Coronary artery (tissue), 2 donors: ENCODE results near the gene MOCOS.
"Not testable (repeated sequence)": the region's sequence is repeated elsewhere in the genome, so short reads cannot be mapped to it uniquely, and the experiment has no call there.

Experiments used
- DNase-seq: peaks from one replicate; pipeline ENCODE4 v3.0.0-alpha.2; 2017; ENCODE audit warnings: low spot score
- H3K27ac ChIP-seq, 2 donors: fragments of 200-600 bp; sonication (generic); one replicate each; pipeline ENCODE4 v1.5.1; 2016 to 2019
- H3K4me3 ChIP-seq: fragments of 200-600 bp; sonication (generic); 2 replicates; pipeline ENCODE4 v1.5.1; 2016; ENCODE audit warnings: mild to moderate bottlenecking, moderate library complexity
- CTCF ChIP-seq: fragments of 200-600 bp; sonication (generic); IDR thresholded peaks from one replicate; pipeline ENCODE4 v1.5.1; 2019; ENCODE audit warnings: antibody characterized with exemption

MOCOS gene

GRCh38 chr18:36160959-36161371 is 26.3 kb upstream of the MOCOS start:
- no peak for TF ChIP-seq CTCF
- Histone ChIP-seq H3K27ac (no peak overlapping the region), H3K4me3 (no peak overlapping the region)
- no peak for DNase-seq

- no peak for DNase-seq
- H3K27ac ChIP-seq = no peak overlapping the region
- no peak overlapping the region for H3K4me3 ChIP-seq
- TF ChIP-seq CTCF = no peak
Measured at GRCh38 chr18:36162981-36163380, 24.3 kb upstream of the MOCOS start.

- no peak for DNase-seq
- H3K27ac ChIP-seq = no peak overlapping the region
- TF ChIP-seq CTCF = no peak
- H3K4me3 ChIP-seq = no peak overlapping the region
Measured at GRCh38 chr18:36167692-36168218, 19.5 kb upstream of the MOCOS start.

GRCh38 chr18:36168296-36168695 is 19.0 kb upstream of the MOCOS start:
- DNase-seq, H3K27ac ChIP-seq, H3K4me3 ChIP-seq: not testable (repeated sequence)

GRCh38 chr18:36169938-36170337 is 17.4 kb upstream of the MOCOS start:
- TF ChIP-seq CTCF = no peak
- Histone ChIP-seq H3K4me3 (no peak overlapping the region), H3K27ac (no peak overlapping the region)
- DNase-seq = no peak

- no peak for DNase-seq
- Histone ChIP-seq H3K27ac (no peak overlapping the region), H3K4me3 (no peak overlapping the region)
- TF ChIP-seq CTCF = no peak
Measured at GRCh38 chr18:36175481-36175880, 11.8 kb upstream of the MOCOS start.

- Histone ChIP-seq H3K27ac (no peak overlapping the region), H3K4me3 (no peak overlapping the region)
- no peak for TF ChIP-seq CTCF
- DNase-seq = no peak
Measured at GRCh38 chr18:36176177-36176584, 11.1 kb upstream of the MOCOS start.

- no peak for DNase-seq
- no peak overlapping the region for H3K4me3 ChIP-seq
- H3K27ac ChIP-seq = no peak overlapping the region
- no peak for TF ChIP-seq CTCF
Measured at GRCh38 chr18:36176711-36177110, 10.6 kb upstream of the MOCOS start.
